ENCODE results near the gene CNGA3.
A peak's percentile ranks its signal among the peaks of the same experiment; 100 is the strongest.
"Not testable (repeated sequence)": the region's sequence is repeated elsewhere in the genome, so short reads cannot be mapped to it uniquely, and the experiment has no call there.

Gene CNGA3

GRCh38 chr2:98346311-98347236 lies at the start of gene CNGA3:
Gene CNGA3, plus strand, starts transcription at chr2:98346456. Its CDS starts 23,520 bp downstream, at chr2:98369976.
- DNase-seq (ENCODE audit: low read depth, low spot score): no peak

GRCh38 chr2:98297817-98298682 lies 48.2 kb upstream of the CNGA3 start:
- no peak for DNase-seq (ENCODE audit: low read depth, low spot score)
- no peak overlapping the region for H3K27ac ChIP-seq

More at GRCh38 chr2:98346311-98347236, at the start of gene CNGA3:
- H3K27ac ChIP-seq: no peak within 1 kb of the TSS

GRCh38 chr2:98298683-98299164 lies 47.5 kb upstream of the CNGA3 start:
- no peak overlapping the region for H3K27ac ChIP-seq
- DNase-seq (ENCODE audit: low read depth, low spot score): no peak

- DNase-seq (ENCODE audit: low read depth, low spot score): no peak
- H3K27ac ChIP-seq: no peak overlapping the region
Observed at GRCh38 chr2:98299211-98299905, 46.9 kb upstream of the CNGA3 start.

GRCh38 chr2:98300141-98300874 lies 45.9 kb upstream of the CNGA3 start:
- H3K27ac ChIP-seq: no peak overlapping the region
- no peak for DNase-seq (ENCODE audit: low read depth, low spot score)

GRCh38 chr2:98301469-98301868 lies 44.8 kb upstream of the CNGA3 start:
- H3K27ac ChIP-seq: no peak overlapping the region
- DNase-seq (ENCODE audit: low read depth, low spot score): no peak

- H3K27ac ChIP-seq: not testable (repeated sequence)
- DNase-seq (ENCODE audit: low read depth, low spot score): peak; percentile 6
Observed at GRCh38 chr2:98307131-98307696, 39.0 kb upstream of the CNGA3 start.

- no peak for DNase-seq (ENCODE audit: low read depth, low spot score)
- H3K27ac ChIP-seq: no peak overlapping the region
Observed at GRCh38 chr2:98308068-98308467, 38.2 kb upstream of the CNGA3 start.

- H3K27ac ChIP-seq: no peak overlapping the region
- no peak for DNase-seq (ENCODE audit: low read depth, low spot score)
Observed at GRCh38 chr2:98308532-98308931, 37.7 kb upstream of the CNGA3 start.

GRCh38 chr2:98309580-98309979 lies 36.7 kb upstream of the CNGA3 start:
- H3K27ac ChIP-seq: no peak overlapping the region
- DNase-seq (ENCODE audit: low read depth, low spot score): no peak

- DNase-seq (ENCODE audit: low read depth, low spot score): no peak
- no peak overlapping the region for H3K27ac ChIP-seq
Observed at GRCh38 chr2:98310010-98310409, 36.2 kb upstream of the CNGA3 start.

- DNase-seq (ENCODE audit: low read depth, low spot score): no peak
- no peak overlapping the region for H3K27ac ChIP-seq
Observed at GRCh38 chr2:98311090-98311489, 35.2 kb upstream of the CNGA3 start.

- no peak for DNase-seq (ENCODE audit: low read depth, low spot score)
- H3K27ac ChIP-seq: no peak overlapping the region
Observed at GRCh38 chr2:98311771-98312545, 34.3 kb upstream of the CNGA3 start.

- H3K27ac ChIP-seq: no peak overlapping the region
Observed at GRCh38 chr2:98313492-98314250, 32.6 kb upstream of the CNGA3 start.

GRCh38 chr2:98314251-98314650 lies 32.0 kb upstream of the CNGA3 start:
- H3K27ac ChIP-seq: no peak overlapping the region
- no peak for DNase-seq (ENCODE audit: low read depth, low spot score)

More at GRCh38 chr2:98313492-98314250, 32.6 kb upstream of the CNGA3 start:
- DNase-seq (ENCODE audit: low read depth, low spot score): no peak

- no peak overlapping the region for H3K27ac ChIP-seq
- no peak for DNase-seq (ENCODE audit: low read depth, low spot score)
Observed at GRCh38 chr2:98315957-98316356, 30.3 kb upstream of the CNGA3 start.

GRCh38 chr2:98317214-98317613 lies 29.0 kb upstream of the CNGA3 start:
- DNase-seq (ENCODE audit: low read depth, low spot score): no peak
- no peak overlapping the region for H3K27ac ChIP-seq

- not testable (repeated sequence) for H3K27ac ChIP-seq; DNase-seq (ENCODE audit: low read depth, low spot score)
Observed at GRCh38 chr2:98320171-98320570, 26.1 kb upstream of the CNGA3 start.
